ENCODE results near the gene CHD2. TPM values are rescaled to one million over a fixed set of nuclear protein-coding genes. Genes with fewer than 3 reads are reported as not detected.
A peak's percentile ranks its signal among the peaks of the same experiment; 100 is the strongest.

The CHD2 gene
- total and polyA plus RNA-seq, 2 experiments from 2014 or later: 36.5 to 39.0 TPM

DNA sequence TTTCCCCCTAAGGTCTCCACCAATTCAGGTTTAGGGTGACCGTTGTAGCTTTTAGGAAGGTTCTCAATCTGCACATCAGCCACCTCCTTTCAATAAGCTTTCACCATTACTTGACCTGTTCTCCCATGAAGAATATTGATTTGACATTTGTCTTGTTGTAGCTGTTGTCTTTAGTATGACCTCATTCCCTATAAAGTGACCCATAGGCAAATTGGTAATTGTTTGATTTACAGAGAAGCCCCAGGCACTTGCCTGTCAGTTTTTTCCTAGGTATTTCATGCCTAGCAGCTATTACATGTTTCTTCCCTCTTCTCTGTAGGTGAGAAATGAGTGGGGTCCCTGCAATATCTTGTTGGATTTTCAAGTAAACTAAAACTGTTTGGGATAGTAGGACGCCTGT is 36.0 kb downstream of the CHD2 start:
- Histone ChIP-seq H3K27ac (no peak overlapping the region), H3K4me1 (ENCODE audit: insufficient read depth) (peaks cover 4% of the 10 kb centered on the region), H3K9ac (0 out of 2 replicates have a peak overlapping the region, but pooled peaks have one; percentile 1), H3K36me3 (ENCODE audit: low read depth) (peaks cover 83% of the 10 kb centered on the region), H4K20me1 (ENCODE audit: insufficient read depth) (no peaks in the 10 kb centered on the region; the same call in 1 of the 2 replicates), H3K9me3 (ENCODE audit: low read depth) (no peaks in the 10 kb centered on the region), H2AFZ (no peak overlapping the region), H3K79me2 (ENCODE audit: insufficient read depth) (peaks cover 94% of the 10 kb centered on the region), H3K4me3 (no peak overlapping the region), H3K4me2 (ENCODE audit: unreplicated experiment) (no peak overlapping the region), H3F3A (ENCODE audit: insufficient read depth) (peaks cover 82% of the 10 kb centered on the region), H3K27me3 (replicated peaks; ENCODE audit: insufficient read depth) (no peaks in the 10 kb centered on the region), H3K9me2 (ENCODE audit: insufficient read depth) (no peaks in the 10 kb centered on the region)
- no peak for DNase-seq
- in situ Hi-C loops (cut with MboI): no loop called here
- TF ChIP-seq EZH2 (IDR thresholded peaks at IDR 0.05; ENCODE audit: insufficient read depth, poor library complexity, severe bottlenecking): no peak
- no peak for TF ChIP-seq EZH2phosphoT487 (IDR thresholded peaks at IDR 0.05; ENCODE audit: insufficient read depth, low read depth)
- 96 to 97% methylated on average over 2 of the region's 2 CpGs for WGBS, 2 experiments (ENCODE audit: low coverage in 1 of 2, low lambda C conversion rate in 2 of 2, missing lambda C conversion rate in 2 of 2)

GRCh38 chr15:92936693-92937092 is 36.6 kb downstream of the CHD2 start:
- Histone ChIP-seq H3F3A (ENCODE audit: insufficient read depth) (peaks cover 82% of the 10 kb centered on the region), H3K4me3 (no peak overlapping the region), H3K9me3 (ENCODE audit: low read depth) (no peaks in the 10 kb centered on the region), H3K4me1 (ENCODE audit: insufficient read depth) (no peaks in the 10 kb centered on the region; the same call in 1 of the 2 replicates), H3K27me3 (replicated peaks; ENCODE audit: insufficient read depth) (no peaks in the 10 kb centered on the region), H3K9me2 (ENCODE audit: insufficient read depth) (no peaks in the 10 kb centered on the region), H3K4me2 (ENCODE audit: unreplicated experiment) (no peak overlapping the region), H3K27ac (no peak overlapping the region; the same call in 1 of the 2 replicates), H4K20me1 (ENCODE audit: insufficient read depth) (no peaks in the 10 kb centered on the region), H3K79me2 (ENCODE audit: insufficient read depth) (peaks cover 97% of the 10 kb centered on the region), H3K36me3 (ENCODE audit: low read depth) (peaks cover 84% of the 10 kb centered on the region), H3K9ac (0 out of 2 replicates have a peak overlapping the region, but pooled peaks have one; percentile 1), H2AFZ (no peak overlapping the region)
- 94 to 100% methylated on average over 2 of the region's 2 CpGs for WGBS, 2 experiments (ENCODE audit: low coverage in 1 of 2, low lambda C conversion rate in 2 of 2, missing lambda C conversion rate in 2 of 2)
- no peak for DNase-seq
- in situ Hi-C loops (cut with MboI): no loop called here
- TF ChIP-seq EZH2 (IDR thresholded peaks at IDR 0.05; ENCODE audit: insufficient read depth, poor library complexity, severe bottlenecking): no peak
- no peak for TF ChIP-seq EZH2phosphoT487 (IDR thresholded peaks at IDR 0.05; ENCODE audit: insufficient read depth, low read depth)

DNA sequence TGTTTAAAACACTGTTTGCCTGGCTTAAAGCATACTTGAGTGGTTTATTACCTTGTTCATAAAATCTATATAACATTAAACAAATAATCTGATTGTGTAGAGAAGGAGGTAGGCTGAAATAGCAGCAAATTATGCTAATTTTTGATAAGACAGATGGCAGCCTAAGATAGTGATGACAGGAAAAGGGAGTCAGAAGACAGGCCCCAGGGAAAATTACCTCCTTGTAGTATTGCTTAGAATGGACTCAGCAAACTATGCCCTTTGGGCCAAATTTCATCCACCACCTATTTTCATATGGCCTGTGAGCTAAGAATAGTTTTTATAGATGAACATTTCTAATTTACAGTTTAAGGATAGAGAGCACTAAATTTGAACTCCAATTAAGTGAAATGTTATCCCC is 37.8 kb downstream of the CHD2 start:
- Histone ChIP-seq H3K4me3 (no peak overlapping the region), H3K9me3 (ENCODE audit: low read depth) (no peaks in the 10 kb centered on the region), H3K9ac (no peak overlapping the region), H3K27ac (no peak overlapping the region), H3K27me3 (replicated peaks; ENCODE audit: insufficient read depth) (no peaks in the 10 kb centered on the region), H3K4me2 (ENCODE audit: unreplicated experiment) (no peak overlapping the region), H4K20me1 (ENCODE audit: insufficient read depth) (no peaks in the 10 kb centered on the region), H2AFZ (no peak overlapping the region), H3F3A (ENCODE audit: insufficient read depth) (peaks cover 83% of the 10 kb centered on the region), H3K4me1 (ENCODE audit: insufficient read depth) (no peaks in the 10 kb centered on the region; the same call in 1 of the 2 replicates), H3K79me2 (ENCODE audit: insufficient read depth) (peaks cover 97% of the 10 kb centered on the region), H3K9me2 (ENCODE audit: insufficient read depth) (no peaks in the 10 kb centered on the region), H3K36me3 (ENCODE audit: low read depth) (peaks cover 93% of the 10 kb centered on the region)
- in situ Hi-C loops (cut with MboI): no loop called here
- no peak for DNase-seq
- TF ChIP-seq EZH2phosphoT487 (IDR thresholded peaks at IDR 0.05; ENCODE audit: insufficient read depth, low read depth) (no peak), EZH2 (IDR thresholded peaks at IDR 0.05; ENCODE audit: insufficient read depth, poor library complexity, severe bottlenecking) (no peak)

- H3F3A ChIP-seq (ENCODE audit: insufficient read depth): peaks cover 83% of the 10 kb centered on the region
- peak; percentile 28 for DNase-seq
- TF ChIP-seq EZH2 (IDR thresholded peaks at IDR 0.05; ENCODE audit: insufficient read depth, poor library complexity, severe bottlenecking) (no peak), EZH2phosphoT487 (IDR thresholded peaks at IDR 0.05; ENCODE audit: insufficient read depth, low read depth) (no peak)
- no peaks in the 10 kb centered on the region for H3K27me3 ChIP-seq (replicated peaks; ENCODE audit: insufficient read depth)
- no peaks in the 10 kb centered on the region for H4K20me1 ChIP-seq (ENCODE audit: insufficient read depth)
- peaks cover 97% of the 10 kb centered on the region for H3K79me2 ChIP-seq (ENCODE audit: insufficient read depth)
- H3K9ac ChIP-seq: no peak overlapping the region
- no peaks in the 10 kb centered on the region for H3K9me3 ChIP-seq (ENCODE audit: low read depth)
- H3K4me1 ChIP-seq (ENCODE audit: insufficient read depth): no peaks in the 10 kb centered on the region; the same call in 1 of the 2 replicates
- H3K4me3 ChIP-seq: no peak overlapping the region
- H3K4me2 ChIP-seq (ENCODE audit: unreplicated experiment): no peak overlapping the region
- in situ Hi-C loops (cut with MboI): no loop called here
- no peak overlapping the region for H3K27ac ChIP-seq
- H2AFZ ChIP-seq: no peak overlapping the region
- no peaks in the 10 kb centered on the region for H3K9me2 ChIP-seq (ENCODE audit: insufficient read depth)
- WGBS, 2 experiments (ENCODE audit: low coverage in 1 of 2, low lambda C conversion rate in 2 of 2, missing lambda C conversion rate in 2 of 2): 93 to 96% methylated on average over 2 of the region's 2 CpGs
- H3K36me3 ChIP-seq (ENCODE audit: low read depth): peaks cover 93% of the 10 kb centered on the region
These were observed 38.3 kb downstream of the CHD2 start for GRCh38 chr15:92938387-92938786.

DNA sequence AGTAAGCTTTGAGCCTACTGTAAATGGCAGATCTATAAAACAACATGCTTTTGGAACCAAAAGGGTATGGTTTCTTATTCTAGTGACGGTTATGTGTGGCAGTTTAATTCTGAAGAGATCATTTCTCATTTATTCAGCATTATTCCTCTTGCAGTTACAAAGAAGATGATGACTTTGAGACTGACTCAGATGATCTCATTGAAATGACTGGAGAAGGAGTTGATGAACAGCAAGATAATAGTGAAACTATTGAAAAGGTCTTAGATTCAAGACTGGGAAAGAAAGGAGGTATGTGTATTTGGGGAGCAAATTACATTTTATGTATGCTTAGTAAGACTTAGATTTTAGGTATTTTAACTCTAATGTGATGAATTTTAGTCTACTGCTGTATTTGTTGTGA is 41.5 kb downstream of the CHD2 start:
- peaks cover 94% of the 10 kb centered on the region for H3K36me3 ChIP-seq (ENCODE audit: low read depth)
- WGBS, 2 experiments (ENCODE audit: low coverage in 1 of 2, low lambda C conversion rate in 2 of 2, missing lambda C conversion rate in 2 of 2): 95 to 100% methylated on average over 1 of the region's 1 CpG
- TF ChIP-seq EZH2 (IDR thresholded peaks at IDR 0.05; ENCODE audit: insufficient read depth, poor library complexity, severe bottlenecking) (no peak), EZH2phosphoT487 (IDR thresholded peaks at IDR 0.05; ENCODE audit: insufficient read depth, low read depth) (no peak)
- H3K79me2 ChIP-seq (ENCODE audit: insufficient read depth): peaks cover 97% of the 10 kb centered on the region
- peak; percentile 30 for DNase-seq
- in situ Hi-C loops (cut with MboI): no loop called here
- H3F3A ChIP-seq (ENCODE audit: insufficient read depth): peaks cover 77% of the 10 kb centered on the region
- H3K27me3 ChIP-seq (replicated peaks; ENCODE audit: insufficient read depth): no peaks in the 10 kb centered on the region
- H3K4me3 ChIP-seq: no peak overlapping the region
- H3K4me2 ChIP-seq (ENCODE audit: unreplicated experiment): no peak overlapping the region
- H3K9me3 ChIP-seq (ENCODE audit: low read depth): no peaks in the 10 kb centered on the region
- H3K4me1 ChIP-seq (ENCODE audit: insufficient read depth): no peaks in the 10 kb centered on the region; the same call in 1 of the 2 replicates
- no peak overlapping the region for H3K9ac ChIP-seq
- 0 out of 2 replicates have a peak overlapping the region, but pooled peaks have one; percentile 18 for H3K27ac ChIP-seq
- H3K9me2 ChIP-seq (ENCODE audit: insufficient read depth): no peaks in the 10 kb centered on the region
- H4K20me1 ChIP-seq (ENCODE audit: insufficient read depth): no peaks in the 10 kb centered on the region
- no peak overlapping the region for H2AFZ ChIP-seq

Measured in GM23248 (cell line).